ENCODE data around the gene MAST2.
"Not testable (repeated sequence)": the region's sequence is repeated elsewhere in the genome, so short reads cannot be mapped to it uniquely, and the experiment has no call there.

Gene MAST2

GRCh38 chr1:45809761-45810160 lies 6.3 kb downstream of the MAST2 start:
- no peak for DNase-seq (ENCODE audit: low read depth in 2 of 3, low spot score in 2 of 3)

GRCh38 chr1:45814776-45815175 lies 11.4 kb downstream of the MAST2 start:
- no peak for DNase-seq (ENCODE audit: low read depth in 2 of 3, low spot score in 2 of 3)

GRCh38 chr1:45815667-45816458 lies 12.5 kb downstream of the MAST2 start:
- DNase-seq (ENCODE audit: low read depth in 2 of 3, low spot score in 2 of 3), result no peak

- no peak for DNase-seq (ENCODE audit: low read depth in 2 of 3, low spot score in 2 of 3)
Observed at GRCh38 chr1:45820173-45820572, 16.8 kb downstream of the MAST2 start.

GRCh38 chr1:45820788-45821187 lies 17.4 kb downstream of the MAST2 start:
- no peak for DNase-seq (ENCODE audit: low read depth in 2 of 3, low spot score in 2 of 3)

GRCh38 chr1:45822644-45823043 lies 19.2 kb downstream of the MAST2 start:
- DNase-seq (ENCODE audit: low read depth in 2 of 3, low spot score in 2 of 3), result no peak

- DNase-seq (ENCODE audit: low read depth in 2 of 3, low spot score in 2 of 3), result no peak
Observed at GRCh38 chr1:45824607-45825006, 21.2 kb downstream of the MAST2 start.

- DNase-seq (ENCODE audit: low read depth in 2 of 3, low spot score in 2 of 3), result no peak
Observed at GRCh38 chr1:45827256-45827655, 23.8 kb downstream of the MAST2 start.

- no peak for DNase-seq (ENCODE audit: low read depth in 2 of 3, low spot score in 2 of 3)
Observed at GRCh38 chr1:45828841-45829240, 25.4 kb downstream of the MAST2 start.

- no peak for DNase-seq (ENCODE audit: low read depth in 2 of 3, low spot score in 2 of 3)
Observed at GRCh38 chr1:45833361-45833760, 29.9 kb downstream of the MAST2 start.

GRCh38 chr1:45834689-45835088 lies 31.3 kb downstream of the MAST2 start:
- DNase-seq (ENCODE audit: low read depth in 2 of 3, low spot score in 2 of 3), result no peak

GRCh38 chr1:45836451-45836850 lies 33.0 kb downstream of the MAST2 start:
- DNase-seq (ENCODE audit: low read depth in 2 of 3, low spot score in 2 of 3), result no peak

- DNase-seq (ENCODE audit: low read depth in 2 of 3, low spot score in 2 of 3), result not testable (repeated sequence)
Observed at GRCh38 chr1:45836861-45837260, 33.4 kb downstream of the MAST2 start.

- DNase-seq (ENCODE audit: low read depth in 2 of 3, low spot score in 2 of 3), result not testable (repeated sequence)
Observed at GRCh38 chr1:45838322-45838721, 34.9 kb downstream of the MAST2 start.

GRCh38 chr1:45840704-45841103 lies 37.3 kb downstream of the MAST2 start:
- DNase-seq (ENCODE audit: low read depth in 2 of 3, low spot score in 2 of 3), result no peak

- no peak for DNase-seq (ENCODE audit: low read depth in 2 of 3, low spot score in 2 of 3)
Observed at GRCh38 chr1:45842786-45843185, 39.4 kb downstream of the MAST2 start.

GRCh38 chr1:45843474-45843905 lies 40.1 kb downstream of the MAST2 start:
- DNase-seq (ENCODE audit: low read depth in 2 of 3, low spot score in 2 of 3), result no peak

GRCh38 chr1:45844000-45844399 lies 40.6 kb downstream of the MAST2 start:
- DNase-seq (ENCODE audit: low read depth in 2 of 3, low spot score in 2 of 3), result not testable (repeated sequence)

- DNase-seq (ENCODE audit: low read depth in 2 of 3, low spot score in 2 of 3), result no peak
Observed at GRCh38 chr1:45846931-45847330, 43.5 kb downstream of the MAST2 start.

- DNase-seq (ENCODE audit: low read depth in 2 of 3, low spot score in 2 of 3), result no peak
Observed at GRCh38 chr1:45848097-45848496, 44.7 kb downstream of the MAST2 start.

GRCh38 chr1:45848714-45849113 lies 45.3 kb downstream of the MAST2 start:
- no peak for DNase-seq (ENCODE audit: low read depth in 2 of 3, low spot score in 2 of 3)

- no peak for DNase-seq (ENCODE audit: low read depth in 2 of 3, low spot score in 2 of 3)
Observed at GRCh38 chr1:45850017-45850416, 46.6 kb downstream of the MAST2 start.

- DNase-seq (ENCODE audit: low read depth in 2 of 3, low spot score in 2 of 3), result no peak
Observed at GRCh38 chr1:45854724-45855123, 51.3 kb downstream of the MAST2 start.
